GM06990 (cell line): ENCODE data around the gene SYNE2.

Experiments
- DNase-seq: peaks from one replicate; pipeline ENCODE4 v3.0.0-alpha.2; 2011; ENCODE audit not compliant: insufficient read length; ENCODE audit errors: extremely low read depth
- H3K27me3 ChIP-seq: replicated peaks from 2 replicates; pipeline ENCODE4 v1.6.0; 2011; ENCODE audit warnings: low read length; ENCODE audit not compliant: control insufficient read depth, insufficient read depth
- H3K36me3 ChIP-seq: 2 replicates; pipeline ENCODE4 v1.5.1; 2011; ENCODE audit warnings: low read length; ENCODE audit not compliant: control insufficient read depth, insufficient read depth
- H3K4me3 ChIP-seq: replicated peaks from 2 replicates; pipeline ENCODE4 v1.5.1; 2011; ENCODE audit warnings: low read depth, mild to moderate bottlenecking, control low read depth, low read length
- CTCF ChIP-seq: IDR thresholded peaks from 2 replicates; pipeline ENCODE4 v1.5.1; 2011; ENCODE audit warnings: low read length, control low read depth, mild to moderate bottlenecking, inconsistent platforms; ENCODE audit not compliant: insufficient read depth, poor library complexity, severe bottlenecking

SYNE2 gene

GRCh38 chr14:64255756-64256155 lies 403.0 kb downstream of the SYNE2 start:
- DNase-seq = no peak
- no peak for TF ChIP-seq CTCF
- Histone ChIP-seq H3K4me3 (no peak overlapping the region), H3K27me3 (no peaks in the 10 kb centered on the region), H3K36me3 (no peaks in the 10 kb centered on the region)

- no peak for DNase-seq
- Histone ChIP-seq H3K27me3 (no peaks in the 10 kb centered on the region), H3K4me3 (no peak overlapping the region), H3K36me3 (no peaks in the 10 kb centered on the region)
- TF ChIP-seq CTCF = no peak
Observed at GRCh38 chr14:64260418-64260817, 407.6 kb downstream of the SYNE2 start.

DNA sequence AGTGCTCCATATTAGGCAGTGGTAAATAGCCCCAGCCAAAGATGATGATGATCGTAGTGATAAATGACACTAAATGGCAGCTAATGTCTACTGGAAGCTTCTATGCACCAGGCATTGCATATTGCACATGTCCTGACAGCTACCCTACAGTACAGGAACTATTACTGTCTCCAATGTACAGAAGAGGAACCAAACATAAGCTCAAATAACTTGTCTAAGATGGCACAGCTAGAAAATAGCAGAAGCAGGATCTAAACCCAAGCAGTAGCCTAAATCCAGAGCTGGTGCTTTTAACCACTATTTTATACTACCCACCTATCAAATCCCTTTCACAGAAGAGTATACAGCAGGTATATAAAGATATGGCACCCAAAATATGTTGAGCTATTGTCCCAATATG lies 412.4 kb downstream of the SYNE2 start:
- Histone ChIP-seq H3K36me3 (no peaks in the 10 kb centered on the region), H3K27me3 (no peaks in the 10 kb centered on the region), H3K4me3 (no peak overlapping the region)
- no peak for DNase-seq
- TF ChIP-seq CTCF = no peak

- Histone ChIP-seq H3K4me3 (no peak overlapping the region), H3K27me3 (no peaks in the 10 kb centered on the region), H3K36me3 (no peaks in the 10 kb centered on the region)
- DNase-seq = no peak
- no peak for TF ChIP-seq CTCF
Observed at GRCh38 chr14:64266239-64266638, 413.4 kb downstream of the SYNE2 start.

DNA sequence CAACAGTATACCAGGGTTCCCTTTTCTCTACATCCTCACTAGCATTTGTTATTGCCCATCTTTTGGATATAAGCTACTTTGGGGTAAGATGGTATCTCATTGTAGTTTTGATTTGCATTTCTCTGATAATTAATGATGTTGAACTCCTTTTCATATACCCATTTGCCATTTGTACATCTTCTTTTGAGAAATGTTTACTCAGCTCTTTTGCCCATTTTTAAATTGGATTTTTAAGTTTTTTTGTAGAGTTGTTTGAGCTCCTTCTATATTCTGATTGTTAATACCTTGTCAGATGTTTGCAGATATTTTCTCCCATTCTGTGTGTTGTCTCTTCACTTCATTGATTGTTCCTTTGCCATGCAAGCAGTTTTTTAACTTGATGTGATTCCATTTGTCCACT lies 419.2 kb downstream of the SYNE2 start:
- H3K36me3 ChIP-seq = no peaks in the 10 kb centered on the region
- no peaks in the 10 kb centered on the region for H3K27me3 ChIP-seq
- DNase-seq = no peak
- no peak overlapping the region for H3K4me3 ChIP-seq
- TF ChIP-seq CTCF = no peak
